ENCODE measurements around the gene METRNL.

- TF ChIP-seq CTCF (IDR thresholded peaks at IDR 0.05): no peak
- no peak for TF ChIP-seq POLR2A (IDR thresholded peaks at IDR 0.05)
Measured at GRCh38 chr17:83129676-83130075, 50.3 kb downstream of the METRNL start.

Data from uterus (tissue), 2 donors.